ENCODE data around the gene PPP1R12A.

PPP1R12A gene

GRCh38 chr12:79765157-79765556, 169.7 kb downstream of the PPP1R12A start:
- DNase-seq (ENCODE audit: low read depth) = no peak
- no peak for TF ChIP-seq CTCF (IDR thresholded peaks at IDR 0.05; ENCODE audit: low read length, missing control alignments)
- H3K4me3 ChIP-seq (replicated peaks; ENCODE audit: low read depth, low read length) = no peak overlapping the region

- TF ChIP-seq CTCF (IDR thresholded peaks at IDR 0.05; ENCODE audit: low read length, missing control alignments) = no peak
- no peak for DNase-seq (ENCODE audit: low read depth)
Measured at GRCh38 chr12:79764641-79765040, 170.3 kb downstream of the PPP1R12A start.

GRCh38 chr12:79763766-79764452, 171.0 kb downstream of the PPP1R12A start:
- TF ChIP-seq CTCF (IDR thresholded peaks at IDR 0.05; ENCODE audit: low read length, missing control alignments) = no peak
- DNase-seq (ENCODE audit: low read depth) = no peak
- no peak overlapping the region for H3K4me3 ChIP-seq (replicated peaks; ENCODE audit: low read depth, low read length)

More at GRCh38 chr12:79764641-79765040, 170.3 kb downstream of the PPP1R12A start:
- H3K4me3 ChIP-seq (replicated peaks; ENCODE audit: low read depth, low read length) = no peak overlapping the region

- no peak for DNase-seq (ENCODE audit: low read depth)
- no peak overlapping the region for H3K4me3 ChIP-seq (replicated peaks; ENCODE audit: low read depth, low read length)
- no peak for TF ChIP-seq CTCF (IDR thresholded peaks at IDR 0.05; ENCODE audit: low read length, missing control alignments)
Measured at GRCh38 chr12:79761341-79761740, 173.6 kb downstream of the PPP1R12A start.

- no peak for DNase-seq (ENCODE audit: low read depth)
- no peak for TF ChIP-seq CTCF (IDR thresholded peaks at IDR 0.05; ENCODE audit: low read length, missing control alignments)
- no peak overlapping the region for H3K4me3 ChIP-seq (replicated peaks; ENCODE audit: low read depth, low read length)
Measured at GRCh38 chr12:79747274-79747673, 187.6 kb downstream of the PPP1R12A start.

GRCh38 chr12:79737875-79738718, 196.8 kb downstream of the PPP1R12A start:
- DNase-seq (ENCODE audit: low read depth) = peak; percentile 79
- no peak overlapping the region for H3K4me3 ChIP-seq (replicated peaks; ENCODE audit: low read depth, low read length)
- peak; percentile 74 for TF ChIP-seq CTCF (IDR thresholded peaks at IDR 0.05; ENCODE audit: low read length, missing control alignments)
